Daoy (cell line): ENCODE results near the gene NUFIP2. TPM values are rescaled to one million over a fixed set of nuclear protein-coding genes. Genes with fewer than 3 reads are reported as not detected.
"Not testable (repeated sequence)": the region's sequence is repeated elsewhere in the genome, so short reads cannot be mapped to it uniquely, and the experiment has no call there.

Source experiments
- DNase-seq: peaks from one replicate; pipeline ENCODE4 v3.0.0-alpha.2; 2015; ENCODE audit warnings: low read depth
- total RNA-seq: library from RNA; depleted of rRNA; stranded (reverse); fragments of >200 nt; shearing (Covaris generic); gene quantifications from 2 replicates; pipeline ENCODE4 v1.2.3, GENCODE V29; 2014

The NUFIP2 gene
- total RNA-seq, 1 experiment from 2014 or later = 23.8 TPM

GRCh38 chr17:29279397-29280070 lies 14.4 kb downstream of the NUFIP2 start:
- no peak for DNase-seq

- DNase-seq = no peak
Measured at GRCh38 chr17:29278692-29279091, 15.3 kb downstream of the NUFIP2 start.

- DNase-seq = no peak
Measured at GRCh38 chr17:29273924-29274323, 20.0 kb downstream of the NUFIP2 start.

- DNase-seq = not testable (repeated sequence)
Measured at GRCh38 chr17:29271980-29272379, 22.0 kb downstream of the NUFIP2 start.

GRCh38 chr17:29263916-29264315 lies 30.0 kb downstream of the NUFIP2 start:
- no peak for DNase-seq

GRCh38 chr17:29257756-29258155 lies 36.2 kb downstream of the NUFIP2 start:
- DNase-seq = no peak

- DNase-seq = no peak
Measured at GRCh38 chr17:29256735-29257466, 37.0 kb downstream of the NUFIP2 start.

GRCh38 chr17:29255926-29256522 lies 37.9 kb downstream of the NUFIP2 start:
- DNase-seq = no peak

- DNase-seq = no peak
Measured at GRCh38 chr17:29253037-29253436, 40.9 kb downstream of the NUFIP2 start.

GRCh38 chr17:29252101-29252791 lies 41.7 kb downstream of the NUFIP2 start:
- no peak for DNase-seq

- DNase-seq = no peak
Measured at GRCh38 chr17:29251184-29251583, 42.8 kb downstream of the NUFIP2 start.

- DNase-seq = no peak
Measured at GRCh38 chr17:29250666-29251065, 43.3 kb downstream of the NUFIP2 start.

GRCh38 chr17:29248845-29249244 lies 45.1 kb downstream of the NUFIP2 start:
- no peak for DNase-seq

GRCh38 chr17:29247219-29247618 lies 46.7 kb downstream of the NUFIP2 start:
- no peak for DNase-seq

- no peak for DNase-seq
Measured at GRCh38 chr17:29246628-29247027, 47.3 kb downstream of the NUFIP2 start, which contains the start of gene CRYBA1. Gene CRYBA1, plus strand, starts transcription at chr17:29246859. Its CDS starts 5 bp downstream, at chr17:29246864.

- DNase-seq = no peak
Measured at GRCh38 chr17:29245401-29245800, 48.5 kb downstream of the NUFIP2 start.

- peak; percentile 15 for DNase-seq
Measured at GRCh38 chr17:29243792-29244191, 50.2 kb downstream of the NUFIP2 start.

GRCh38 chr17:29242790-29243189 lies 51.2 kb downstream of the NUFIP2 start:
- DNase-seq = no peak

- no peak for DNase-seq
Measured at GRCh38 chr17:29242051-29242450, 51.9 kb downstream of the NUFIP2 start.

GRCh38 chr17:29240968-29241963 lies 52.7 kb downstream of the NUFIP2 start:
- peak; percentile 96 for DNase-seq

GRCh38 chr17:29240477-29240876 lies 53.5 kb downstream of the NUFIP2 start:
- DNase-seq = peak; percentile 20
